HepG2 (cell line): Measurements from ENCODE around the gene ACOX3. TPM values are rescaled to one million over a fixed set of nuclear protein-coding genes. Genes with fewer than 3 reads are reported as not detected.

ENCODE experiments used
- CBX2 ChIP-seq, 2 experiments: fragments of 200-600 bp in 1 of 2; sonication (generic); formaldehyde crosslinking in 1 of 2; IDR thresholded peaks; 2 replicates each; pipeline versions ENCODE4 v1.7.0 to v1.8.1; 2018 to 2022; ENCODE audit warnings: low read depth in 2 of 2, low read length in 1 of 2, mild to moderate bottlenecking in 1 of 2, missing genetic modification reagents in 1 of 2
- CHCHD3 ChIP-seq: sonication (generic); formaldehyde crosslinking; IDR thresholded peaks from 2 replicates; pipeline ENCODE4 v1.8.0; 2022; ENCODE audit warnings: mild to moderate bottlenecking, missing genetic modification reagents, moderate library complexity
- HNF1B ChIP-seq: sonication (generic); formaldehyde crosslinking; IDR thresholded peaks from 2 replicates; pipeline ENCODE4 v1.5.1; 2020; ENCODE audit warnings: mild to moderate bottlenecking, moderate library complexity, missing genetic modification reagents
- KMT2B ChIP-seq: IDR thresholded peaks from 2 replicates; pipeline ENCODE4 v1.6.1; 2016; ENCODE audit warnings: missing genetic modification reagents, missing compliant biosample characterization
- MZF1 ChIP-seq: sonication (generic); formaldehyde crosslinking; IDR thresholded peaks from 2 replicates; pipeline ENCODE4 v1.8.1; 2023; ENCODE audit warnings: mild to moderate bottlenecking, missing genetic modification reagents, borderline replicate concordance
- NFKBIZ ChIP-seq: IDR thresholded peaks from 2 replicates; pipeline ENCODE4 v1.6.1; 2018; ENCODE audit warnings: missing genetic modification reagents, missing compliant biosample characterization
- PCBP2 ChIP-seq: fragments of 200-400 bp; formaldehyde crosslinking; optimal IDR thresholded peaks from 2 replicates; pipeline ENCODE3; 2018; ENCODE audit warnings: low read length, low read depth; ENCODE audit not compliant: poor library complexity, severe bottlenecking
- PHF20 ChIP-seq: sonication (generic); formaldehyde crosslinking; IDR thresholded peaks from 2 replicates; pipeline ENCODE4 v1.5.0; 2020; ENCODE audit warnings: mild to moderate bottlenecking, missing genetic modification reagents
- RBAK ChIP-seq: sonication (generic); formaldehyde crosslinking; IDR thresholded peaks from 2 replicates; pipeline ENCODE4 v1.5.1; 2020; ENCODE audit warnings: mild to moderate bottlenecking, missing genetic modification reagents
- RBM22 ChIP-seq: fragments of 200-400 bp; formaldehyde crosslinking; optimal IDR thresholded peaks from 2 replicates; pipeline ENCODE3; 2017; ENCODE audit warnings: mild to moderate bottlenecking, low read length, moderate library complexity
- SMAD9 ChIP-seq: sonication (generic); formaldehyde crosslinking; IDR thresholded peaks from 2 replicates; pipeline ENCODE4 v1.5.1; 2020; ENCODE audit warnings: mild to moderate bottlenecking, missing genetic modification reagents
- TBX2 ChIP-seq: sonication (generic); formaldehyde crosslinking; IDR thresholded peaks from 2 replicates; pipeline ENCODE4 v1.5.0; 2020; ENCODE audit warnings: missing genetic modification reagents, mild to moderate bottlenecking, borderline replicate concordance
- TEAD2 ChIP-seq: sonication (generic); formaldehyde crosslinking; IDR thresholded peaks from 2 replicates; pipeline ENCODE4 v1.9.0; 2021; ENCODE audit warnings: missing genetic modification reagents
- ZBTB1 ChIP-seq: sonication (generic); formaldehyde crosslinking; IDR thresholded peaks from 2 replicates; pipeline ENCODE4 v1.4.0; 2020; ENCODE audit warnings: missing genetic modification reagents, borderline replicate concordance
- ZBTB25 ChIP-seq: IDR thresholded peaks from 2 replicates; pipeline ENCODE4 v1.6.1; 2018; ENCODE audit warnings: missing genetic modification reagents
- ZNF142 ChIP-seq: sonication (generic); formaldehyde crosslinking; IDR thresholded peaks from 2 replicates; pipeline ENCODE4 v1.4.0; 2020; ENCODE audit warnings: missing genetic modification reagents
- ZNF282 ChIP-seq: fragments of 450-650 bp; IDR thresholded peaks from 2 replicates; pipeline ENCODE4 v1.6.1; 2018; ENCODE audit not compliant: partially characterized antibody
- ZNF558 ChIP-seq: sonication (generic); formaldehyde crosslinking; IDR thresholded peaks from 2 replicates; pipeline ENCODE4 v1.9.0; 2022; ENCODE audit warnings: mild to moderate bottlenecking, missing genetic modification reagents, borderline replicate concordance
- ZNF589 ChIP-seq: sonication (generic); formaldehyde crosslinking; conservative IDR thresholded peaks from 2 replicates; pipeline ENCODE4 v1.8.0; 2022; ENCODE audit warnings: mild to moderate bottlenecking, moderate library complexity, missing genetic modification reagents
- ZNF709 ChIP-seq: sonication (generic); formaldehyde crosslinking; IDR thresholded peaks from 2 replicates; pipeline ENCODE4 v1.5.0; 2020; ENCODE audit warnings: mild to moderate bottlenecking, missing genetic modification reagents
- ZNF724P ChIP-seq: sonication (generic); formaldehyde crosslinking; IDR thresholded peaks from 2 replicates; pipeline ENCODE4 v1.8.0; 2022; ENCODE audit warnings: missing genetic modification reagents, borderline replicate concordance
- polyA plus RNA-seq, 8 experiments: library from polyadenylated mRNA; depleted of rRNA in 3 of 8; stranded (reverse) in 7 of 8; unstranded in 1 of 8; fragments of >200 nt; fragmentation: Illumina TruSeq in 4 of 8; extraction: Trizol in 4 of 8; gene quantifications; 2 replicates each; pipeline versions ENCODE4 v1.2.1 to v1.2.3, GENCODE V29; 2011 to 2016; ENCODE audit warnings: low read depth in 4 of 8, missing spikeins in 1 of 8, mixed read lengths in 1 of 8; ENCODE audit not compliant: insufficient read depth in 1 of 8
- total RNA-seq, 5 experiments: library from RNA; depleted of rRNA; stranded (reverse); fragments of >200 nt; fragmentation: Illumina TruSeq; extraction: Trizol; gene quantifications; 2 replicates each; pipeline ENCODE4 v1.2.3, GENCODE V29; 2016; ENCODE audit warnings: low read depth in 1 of 5

Gene ACOX3
- total and polyA plus RNA-seq, 2 of the 13 experiments (the other 11 are each of a cell fraction or from before 2014, with no cell fraction given) = 4.2 to 17.8 TPM

GRCh38 chr4:8428288-8429097 lies 12.0 kb downstream of the ACOX3 start (continued):
- no peak for TF ChIP-seq ZNF142 (CRISPR knock-in tag)
- no peak for TF ChIP-seq SMAD9
- peak; percentile 96 for TF ChIP-seq HNF1B (CRISPR knock-in tag)
- peak; percentile 76; the same call in 1 of the 2 replicates for TF ChIP-seq ZNF589 (CRISPR knock-in tag)
- 0 out of 2 replicates have a peak, but pooled peaks have one; percentile 18 for TF ChIP-seq ZNF724P (CRISPR knock-in tag)
- peak; percentile 73; the same call in 1 of the 2 replicates for TF ChIP-seq TBX2
- no peak for TF ChIP-seq ZBTB1 (CRISPR knock-in tag)
- no peak for TF ChIP-seq ZNF282
- TF ChIP-seq ZNF558 = no peak
- peak; percentile 94 for TF ChIP-seq PHF20
- no peak for TF ChIP-seq CBX2 (IDR thresholded peaks at IDR 0.05; ENCODE audit: low read depth, low read length)
- TF ChIP-seq CBX2 (CRISPR knock-in tag; IDR thresholded peaks at IDR 0.05; ENCODE audit: low read depth) = no peak
- no peak for TF ChIP-seq TEAD2 (CRISPR knock-in tag)
- peak; percentile 29; the same call in 1 of the 2 replicates for TF ChIP-seq ZNF709 (CRISPR knock-in tag)
- TF ChIP-seq ZBTB25 (CRISPR knock-in tag) = 0 out of 2 replicates have a peak, but pooled peaks have one; percentile 40
- TF ChIP-seq RBAK (CRISPR knock-in tag) = no peak
- 0 out of 2 replicates have a peak, but pooled peaks have one; percentile 66 for TF ChIP-seq MZF1 (CRISPR knock-in tag)
- peak; percentile 89 for TF ChIP-seq KMT2B (CRISPR knock-in tag)
- no peak for TF ChIP-seq PCBP2
- no peak for TF ChIP-seq CHCHD3 (CRISPR knock-in tag)
- TF ChIP-seq NFKBIZ = 0 out of 2 replicates have a peak, but pooled peaks have one; percentile 19
- TF ChIP-seq RBM22 = peak; percentile 94
